T47D (cell line): Measurements from ENCODE around the gene DLX1.
"Not testable (repeated sequence)": the region's sequence is repeated elsewhere in the genome, so short reads cannot be mapped to it uniquely, and the experiment has no call there.

ENCODE experiments used
- DNase-seq, 2 experiments: peaks; one replicate each; pipeline versions ENCODE4 v3.0.0 to v3.0.0-alpha.2; 2011 to 2012; ENCODE audit warnings: low read depth in 1 of 2, low spot score in 1 of 2
- JUND ChIP-seq: IDR thresholded peaks from 2 replicates; pipeline ENCODE4 v1.6.1; 2012; ENCODE audit warnings: low read depth
- in situ Hi-C: cut with HindIII; loops from 2 replicates; pipeline ENCODE4 v1.10.0; 2016; ENCODE audit warnings: low sequenced_read_pairs, low pct_unique_long_range_greater_than_20kb

The DLX1 gene

GRCh38 chr2:172109256-172109987 lies 24.1 kb downstream of the DLX1 start:
- TF ChIP-seq JUND: no peak
- in situ Hi-C loops: no loop called here
- no peak for DNase-seq

GRCh38 chr2:172109988-172110811 lies 24.9 kb downstream of the DLX1 start:
- TF ChIP-seq JUND: no peak
- in situ Hi-C loops: no loop called here
- no peak for DNase-seq

GRCh38 chr2:172113617-172114016 lies 28.3 kb downstream of the DLX1 start:
- TF ChIP-seq JUND: no peak
- DNase-seq: peak in 1 of 2 experiments; percentile 38
- in situ Hi-C loops: no loop called here

GRCh38 chr2:172114176-172114575 lies 28.9 kb downstream of the DLX1 start:
- DNase-seq, in situ Hi-C loops: not testable (repeated sequence)

- in situ Hi-C loops: no loop called here
- TF ChIP-seq JUND: no peak
- DNase-seq: no peak
Measured at GRCh38 chr2:172114579-172114978, 29.3 kb downstream of the DLX1 start.

- in situ Hi-C loops: no loop called here
- no peak for DNase-seq
- TF ChIP-seq JUND: no peak
Measured at GRCh38 chr2:172116107-172116506, 30.8 kb downstream of the DLX1 start.

- no peak for TF ChIP-seq JUND
- in situ Hi-C loops: no loop called here
- DNase-seq: no peak
Measured at GRCh38 chr2:172119089-172119488, 33.8 kb downstream of the DLX1 start.

- DNase-seq: no peak
- no peak for TF ChIP-seq JUND
- in situ Hi-C loops: no loop called here
Measured at GRCh38 chr2:172120118-172120517, 34.8 kb downstream of the DLX1 start.

GRCh38 chr2:172128484-172128883 lies 43.2 kb downstream of the DLX1 start:
- no peak for TF ChIP-seq JUND
- no peak for DNase-seq
- in situ Hi-C loops: no loop called here

GRCh38 chr2:172129404-172129803 lies 44.1 kb downstream of the DLX1 start:
- DNase-seq: no peak
- in situ Hi-C loops: no loop called here
- no peak for TF ChIP-seq JUND

- no peak for TF ChIP-seq JUND
- in situ Hi-C loops: no loop called here
- DNase-seq: no peak
Measured at GRCh38 chr2:172131713-172132555, 46.6 kb downstream of the DLX1 start.

GRCh38 chr2:172134270-172134669 lies 49.0 kb downstream of the DLX1 start:
- in situ Hi-C loops: no loop called here
- DNase-seq: no peak
- TF ChIP-seq JUND: no peak
